Subcutaneous adipose tissue (tissue), 4 donors: ENCODE results near the gene PSMD3. TPM values are rescaled to one million over a fixed set of nuclear protein-coding genes. Genes with fewer than 3 reads are reported as not detected.

Source experiments
- CTCF ChIP-seq: fragments of 450-650 bp; IDR thresholded peaks from one replicate; pipeline ENCODE4 v1.5.1; 2016; ENCODE audit warnings: low read depth, mild to moderate bottlenecking, control low read depth, antibody characterized with exemption, moderate library complexity
- total RNA-seq, 4 donors: library from RNA; depleted of rRNA; stranded (reverse); fragments of >200 nt; gene quantifications; one replicate each; pipeline ENCODE4 v1.1.0, GENCODE V29; 2016

The PSMD3 gene
- total RNA-seq, 4 donors from 2014 or later, result 52.2 to 86.8 (median 68.2) TPM

DNA sequence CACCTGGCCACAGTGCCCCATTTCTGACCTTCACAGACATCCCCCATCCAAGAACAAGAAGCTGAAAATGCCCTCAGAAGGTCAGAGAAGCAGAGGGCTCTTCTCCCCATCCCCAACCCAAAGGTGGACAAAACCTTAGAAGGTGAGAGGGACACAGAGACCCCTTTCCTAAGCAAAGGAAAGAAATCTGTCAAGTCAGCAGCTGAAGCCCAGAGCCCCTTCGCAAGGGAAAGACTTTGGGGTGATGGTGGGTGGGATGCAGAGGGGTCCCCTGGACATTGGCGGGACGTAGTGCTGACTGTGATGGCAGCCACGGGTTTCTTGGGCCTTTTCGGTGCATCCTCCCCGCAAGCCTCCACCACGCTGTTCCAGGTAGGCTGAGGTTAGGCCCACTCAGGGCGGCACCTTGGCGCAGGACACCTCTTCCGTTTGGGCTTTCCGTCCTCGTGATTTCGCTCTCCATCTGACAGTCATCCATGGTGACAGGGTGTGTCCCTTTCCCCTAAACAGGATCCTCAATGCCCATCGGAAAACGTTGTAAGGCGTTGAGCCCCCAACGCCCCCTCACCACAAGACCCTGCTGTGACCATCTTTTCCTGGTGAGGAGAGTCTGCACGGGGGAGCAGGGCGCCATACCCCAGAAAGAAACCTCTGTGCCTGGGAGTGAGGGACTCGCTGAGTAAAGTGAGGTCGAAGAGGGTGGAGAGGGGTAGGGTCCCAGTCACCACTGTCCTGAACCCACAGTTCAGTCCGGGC, 28.5 kb upstream of the PSMD3 start:
- TF ChIP-seq CTCF, result no peak

- no peak for TF ChIP-seq CTCF
Observed at GRCh38 chr17:39952680-39953470, 27.7 kb upstream of the PSMD3 start.

DNA sequence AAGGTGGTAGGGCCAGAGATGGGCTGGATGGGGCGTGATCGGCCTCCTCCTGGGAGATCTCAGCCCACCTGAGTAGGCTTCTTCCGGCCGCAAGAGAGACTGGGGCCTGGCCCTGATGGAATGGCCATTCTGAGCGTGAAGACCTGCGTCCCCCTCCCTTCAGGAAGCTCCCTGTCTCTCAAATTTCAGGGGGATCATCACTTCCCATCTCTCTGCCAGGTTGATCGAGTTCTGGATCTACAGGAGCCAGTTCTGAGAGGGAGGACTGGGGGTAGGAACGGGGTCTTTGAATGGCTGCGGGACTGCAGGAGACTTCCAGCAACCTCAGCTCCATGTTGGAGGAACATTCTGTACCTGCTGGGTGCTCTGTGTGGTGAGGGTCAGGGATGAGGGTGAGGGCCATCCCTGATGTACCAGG, 27.1 kb upstream of the PSMD3 start:
- TF ChIP-seq CTCF, result no peak

DNA sequence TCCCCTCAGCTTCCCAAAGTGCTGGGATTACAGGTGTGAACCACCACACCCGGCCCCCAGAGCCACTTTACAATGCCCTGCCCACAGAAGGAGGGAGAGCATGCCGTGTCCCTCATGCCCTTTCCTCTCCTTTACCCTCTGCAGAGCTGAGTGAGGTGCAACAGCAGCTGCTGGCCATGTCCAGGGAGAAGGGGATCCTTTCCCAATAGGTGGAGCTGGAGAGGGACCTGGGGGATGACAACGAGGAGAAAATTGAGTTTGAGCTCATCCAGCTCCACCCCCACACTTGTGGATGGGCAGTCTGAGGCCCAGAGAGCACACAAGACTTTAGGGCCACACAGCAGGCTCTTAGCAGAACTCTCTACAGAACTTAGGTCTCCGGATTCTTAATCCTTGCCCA, 25.7 kb upstream of the PSMD3 start:
- TF ChIP-seq CTCF, result no peak

DNA sequence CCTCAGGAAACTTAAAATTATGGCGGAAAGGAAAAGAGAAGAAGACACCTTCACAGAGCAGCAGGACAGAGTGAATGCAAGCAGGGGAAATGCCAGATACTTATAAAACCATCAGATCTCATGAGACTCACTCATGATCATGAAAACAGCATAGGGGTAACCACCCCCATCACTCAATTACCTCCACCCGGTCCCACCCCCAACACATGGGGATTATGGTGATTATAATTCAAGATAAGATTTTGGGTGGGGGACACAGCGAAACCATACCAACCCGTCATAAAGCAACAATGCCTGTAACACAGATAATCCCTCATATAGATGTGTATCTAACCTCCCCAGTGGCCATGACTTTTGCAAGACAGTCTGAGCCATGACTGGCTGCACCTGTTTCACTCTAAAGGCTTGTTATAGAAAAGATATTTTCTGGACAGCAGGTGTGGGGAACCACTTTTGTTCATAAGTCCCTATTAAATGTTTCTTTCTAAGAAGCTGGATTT, 24.8 kb upstream of the PSMD3 start:
- TF ChIP-seq CTCF, result no peak

- no peak for TF ChIP-seq CTCF
Observed at GRCh38 chr17:39960524-39961041, 20.0 kb upstream of the PSMD3 start.

- TF ChIP-seq CTCF, result no peak
Observed at GRCh38 chr17:39962642-39963220, 17.9 kb upstream of the PSMD3 start, which contains the start of gene GSDMA. GSDMA (plus strand) TSS chr17:39963004; CDS start chr17:39965688, 2,684 bp downstream.
